Measurements from ENCODE around the gene TUFT1. TPM values are rescaled to one million over a fixed set of nuclear protein-coding genes. Genes with fewer than 3 reads are reported as not detected.

TUFT1 gene
- total and polyA plus RNA-seq, 2 of the 8 experiments (the other 6 are each of a cell fraction or from before 2014, with no cell fraction given) = 7.3 to 10.4 TPM

DNA sequence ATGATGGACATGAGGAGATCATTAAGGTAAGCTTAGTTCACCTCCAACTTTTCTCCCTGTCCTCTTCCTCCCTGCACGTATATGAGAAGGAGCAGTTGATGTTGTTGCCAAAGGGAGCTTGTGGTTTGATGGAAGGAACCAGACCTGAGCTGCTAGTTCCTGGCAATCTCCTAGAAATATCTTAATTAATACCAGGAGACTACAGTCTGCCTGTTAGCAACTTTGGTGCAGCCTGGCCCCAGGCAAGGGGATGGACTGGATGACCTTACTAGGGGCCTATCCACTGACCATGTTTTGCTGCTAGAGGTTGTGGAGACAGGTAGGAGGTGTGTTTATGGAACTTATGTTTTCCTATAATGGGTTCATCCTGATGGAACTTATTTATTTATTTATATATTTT lies 22.6 kb downstream of the TUFT1 start:
- H2AFZ ChIP-seq (ENCODE audit: low read length) = no peak overlapping the region
- H3K9ac ChIP-seq (replicated peaks in 1 of 4; ENCODE audit: extremely low read depth in 1 of 4, low read depth in 3 of 4, low read length in 3 of 4) = no peak overlapping the region
- no peak overlapping the region for H3K23ac ChIP-seq (ENCODE audit: insufficient read length)
- H4K8ac ChIP-seq (ENCODE audit: extremely low read depth, insufficient read depth, low read length) = no peak overlapping the region
- H3K4me3 ChIP-seq (ENCODE audit: extremely low read depth in 1 of 4, insufficient read depth in 2 of 4, low read depth in 3 of 4, low read length in 4 of 4) = no peak overlapping the region
- ChIA-PET POLR2A (ENCODE audit: partially characterized antibody) (interaction anchor here (0.5 to 6.6 kb wide), 2 partner anchors 22 to 48 kb away, joined by 3 to 32 read pairs; partner anchors contain the start of gene TUFT1), CTCF (ENCODE audit: partially characterized antibody) (interaction anchor here (0.6 to 1.2 kb wide), 3 partner anchors 10 to 118 kb away, joined by 3 read pairs; no protein-coding TSS in a partner anchor)
- H4K20me1 ChIP-seq (replicated peaks in 1 of 2; ENCODE audit: control insufficient read depth in 1 of 2, insufficient read depth in 2 of 2, low read length in 2 of 2) = no peaks in the 10 kb centered on the region
- no peak overlapping the region for H3K56ac ChIP-seq (replicated peaks; ENCODE audit: insufficient read length, low read depth, low read length)
- no peak overlapping the region for H3K4ac ChIP-seq (replicated peaks; ENCODE audit: insufficient read length, low read depth, low read length)
- 0 out of 4 replicates have a peak, but pooled peaks cover 3 to 4% of the 10 kb centered on the region in 2 experiments for H3K79me2 ChIP-seq (ENCODE audit: control insufficient read depth in 1 of 2, insufficient read depth in 2 of 2, low read length in 2 of 2)
- no peak overlapping the region for H2AK5ac ChIP-seq (ENCODE audit: low read depth, low read length)
- H3K4me2 ChIP-seq (ENCODE audit: insufficient read depth in 1 of 2, low read depth in 2 of 2, low read length in 2 of 2) = no peak overlapping the region
- DNase-seq (ENCODE audit: low read depth in 1 of 2, low spot score in 2 of 2) (no peak), FAIRE-seq (no peak)
- no peak overlapping the region for H3K18ac ChIP-seq (ENCODE audit: extremely low read depth, low read length)
- H2BK15ac ChIP-seq (ENCODE audit: low read length) = no peak overlapping the region
- H2BK5ac ChIP-seq (ENCODE audit: low read depth, low read length) = no peak overlapping the region
- no peak overlapping the region for H3K27ac ChIP-seq (ENCODE audit: low read depth, low read length)
- no peak overlapping the region for H2BK120ac ChIP-seq (replicated peaks; ENCODE audit: low read depth, low read length)
- H3K23me2 ChIP-seq (ENCODE audit: low read depth, low read length) = no peaks in the 10 kb centered on the region
- peaks cover 2 to 21% (median 5%) of the 10 kb centered on the region in 4 experiments; a peak in 4 of 8 replicates for H3K36me3 ChIP-seq (ENCODE audit: control insufficient read depth in 2 of 4, insufficient read depth in 4 of 4, low read length in 3 of 4)
- no peak overlapping the region for H4K5ac ChIP-seq (ENCODE audit: insufficient read length, low read depth, low read length)
- H4K91ac ChIP-seq (replicated peaks; ENCODE audit: insufficient read length, low read length) = no peak overlapping the region
- no peaks in the 10 kb centered on the region; a peak in 1 of 7 replicates for H3K27me3 ChIP-seq (replicated peaks in 1 of 4; ENCODE audit: control insufficient read depth in 3 of 4, extremely low read depth in 1 of 4, insufficient read depth in 3 of 4, low read length in 3 of 4)
- H3K14ac ChIP-seq (ENCODE audit: insufficient read length) = no peak overlapping the region
- H2BK20ac ChIP-seq (ENCODE audit: low read length) = no peak overlapping the region
- H3K9me3 ChIP-seq (ENCODE audit: insufficient read depth in 2 of 2, low read depth in 1 of 2, low read length in 1 of 2) = no peaks in the 10 kb centered on the region
- 94% methylated on average over 1 of the region's 1 CpG; no CpG with 5 or more reads in 1 of the 2 experiments for WGBS, 2 experiments (ENCODE audit: extremely low coverage in 1 of 2, insufficient coverage in 1 of 2, insufficient read length in 1 of 2, insufficient replicate concordance in 2 of 2, low coverage in 1 of 2, low lambda C conversion rate in 2 of 2, missing lambda C conversion rate in 1 of 2)
- no peaks in the 10 kb centered on the region for H3K79me1 ChIP-seq (ENCODE audit: low read depth, low read length)
- H2BK12ac ChIP-seq (ENCODE audit: low read depth, low read length) = no peak overlapping the region
- no peaks in the 10 kb centered on the region for H3K4me1 ChIP-seq (replicated peaks in 1 of 4; ENCODE audit: control insufficient read depth in 3 of 4, insufficient read depth in 4 of 4, low read length in 3 of 4)
- no peak for TF ChIP-seq TAF1 (IDR thresholded peaks at IDR 0.05; ENCODE audit: low read depth, low read length)
